GM12801 (cell line): ENCODE data around the gene TMEM178B.

Experiments
- TF ChIP-seq, protein P1 (sequence below): IDR thresholded peaks from one replicate; pipeline ENCODE4 v1.5.1; 2011; ENCODE audit warnings: control low read depth; ENCODE audit not compliant: insufficient read length; ENCODE audit errors: extremely low read depth

The TMEM178B gene

DNA sequence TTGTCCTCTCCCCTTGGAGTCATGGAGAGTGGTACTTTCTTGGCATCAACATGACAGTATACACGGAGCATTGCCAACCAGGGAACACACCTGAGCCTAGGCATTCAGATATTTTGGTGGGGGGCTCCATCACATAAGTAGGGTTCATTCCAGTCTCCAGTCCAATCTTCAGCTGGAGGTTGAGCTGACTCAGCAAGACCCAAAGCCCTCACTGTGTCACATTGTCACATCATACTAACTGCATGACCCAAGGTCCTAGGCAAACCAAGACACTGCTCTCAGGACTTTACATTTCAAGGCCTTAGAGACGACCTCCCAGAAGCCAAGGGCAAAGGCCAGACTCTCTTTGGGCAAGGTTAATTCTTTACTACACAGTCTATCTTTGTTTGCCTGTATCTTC lies 190.1 kb downstream of the TMEM178B start:
- TF ChIP-seq, protein P1, sequence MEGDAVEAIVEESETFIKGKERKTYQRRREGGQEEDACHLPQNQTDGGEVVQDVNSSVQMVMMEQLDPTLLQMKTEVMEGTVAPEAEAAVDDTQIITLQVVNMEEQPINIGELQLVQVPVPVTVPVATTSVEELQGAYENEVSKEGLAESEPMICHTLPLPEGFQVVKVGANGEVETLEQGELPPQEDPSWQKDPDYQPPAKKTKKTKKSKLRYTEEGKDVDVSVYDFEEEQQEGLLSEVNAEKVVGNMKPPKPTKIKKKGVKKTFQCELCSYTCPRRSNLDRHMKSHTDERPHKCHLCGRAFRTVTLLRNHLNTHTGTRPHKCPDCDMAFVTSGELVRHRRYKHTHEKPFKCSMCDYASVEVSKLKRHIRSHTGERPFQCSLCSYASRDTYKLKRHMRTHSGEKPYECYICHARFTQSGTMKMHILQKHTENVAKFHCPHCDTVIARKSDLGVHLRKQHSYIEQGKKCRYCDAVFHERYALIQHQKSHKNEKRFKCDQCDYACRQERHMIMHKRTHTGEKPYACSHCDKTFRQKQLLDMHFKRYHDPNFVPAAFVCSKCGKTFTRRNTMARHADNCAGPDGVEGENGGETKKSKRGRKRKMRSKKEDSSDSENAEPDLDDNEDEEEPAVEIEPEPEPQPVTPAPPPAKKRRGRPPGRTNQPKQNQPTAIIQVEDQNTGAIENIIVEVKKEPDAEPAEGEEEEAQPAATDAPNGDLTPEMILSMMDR: no peak

DNA sequence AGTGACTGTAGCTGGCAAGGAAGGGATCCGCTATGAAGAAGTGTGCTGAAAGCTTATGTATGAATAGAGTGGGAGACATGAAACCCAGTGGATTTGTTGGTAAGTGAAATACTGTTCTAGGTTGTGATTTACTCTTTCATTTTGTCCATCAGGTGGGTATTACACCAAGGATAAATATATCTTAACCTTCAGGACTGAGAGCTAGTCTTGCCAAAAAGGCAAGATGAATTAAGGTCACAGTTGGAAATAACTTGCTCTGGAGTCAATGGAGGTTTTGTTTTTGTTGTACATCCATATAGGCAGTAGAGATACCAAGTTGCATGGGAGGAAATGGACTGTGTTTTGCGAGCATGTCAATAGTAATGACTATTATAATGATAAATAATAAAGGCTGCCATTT lies 190.6 kb downstream of the TMEM178B start:
- TF ChIP-seq, protein P1: no peak

DNA sequence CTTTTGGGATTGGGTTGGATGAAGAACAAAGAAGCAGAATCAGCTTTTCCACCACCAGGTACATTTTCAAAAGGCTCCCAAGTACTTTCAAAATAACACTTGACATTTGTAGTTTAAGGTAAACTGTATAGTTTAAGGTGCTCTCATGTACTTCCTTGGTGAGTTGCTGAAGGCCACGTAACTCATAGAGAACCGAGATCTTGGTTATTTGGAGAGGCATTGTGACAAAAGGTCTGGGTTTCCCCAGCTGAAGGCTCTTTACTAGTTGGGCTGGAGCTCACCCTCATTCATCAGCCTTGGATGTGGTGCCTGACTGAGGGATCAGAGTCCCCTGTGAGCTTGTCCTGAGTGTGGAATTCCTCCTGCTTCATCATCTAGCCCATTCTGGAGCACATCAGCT lies 191.8 kb downstream of the TMEM178B start:
- TF ChIP-seq, protein P1: no peak

GRCh38 chr7:141268614-141269013 lies 194.8 kb downstream of the TMEM178B start:
- TF ChIP-seq, protein P1: no peak

GRCh38 chr7:141271451-141271850 lies 197.6 kb downstream of the TMEM178B start:
- TF ChIP-seq, protein P1: no peak

GRCh38 chr7:141272417-141272816 lies 198.6 kb downstream of the TMEM178B start:
- TF ChIP-seq, protein P1: no peak

DNA sequence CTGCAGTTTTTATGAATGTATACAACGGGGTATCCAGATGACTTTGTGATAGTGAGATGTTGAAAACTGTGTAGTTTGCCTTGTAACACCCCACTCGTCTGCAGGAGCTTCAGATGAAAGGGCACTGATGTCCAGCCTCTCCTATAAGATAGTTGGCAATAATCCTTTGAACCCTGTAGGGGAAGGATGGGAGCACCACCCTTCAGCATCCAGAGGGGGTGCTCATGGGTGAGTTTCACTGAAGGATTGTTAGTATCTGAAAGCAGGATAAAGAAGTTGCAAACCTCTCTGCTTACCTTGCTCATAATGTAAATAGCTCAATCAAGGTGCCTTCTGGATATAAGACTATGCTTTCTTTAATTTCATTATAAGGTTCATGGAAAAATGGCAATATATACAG lies 201.5 kb downstream of the TMEM178B start:
- TF ChIP-seq, protein P1: no peak

DNA sequence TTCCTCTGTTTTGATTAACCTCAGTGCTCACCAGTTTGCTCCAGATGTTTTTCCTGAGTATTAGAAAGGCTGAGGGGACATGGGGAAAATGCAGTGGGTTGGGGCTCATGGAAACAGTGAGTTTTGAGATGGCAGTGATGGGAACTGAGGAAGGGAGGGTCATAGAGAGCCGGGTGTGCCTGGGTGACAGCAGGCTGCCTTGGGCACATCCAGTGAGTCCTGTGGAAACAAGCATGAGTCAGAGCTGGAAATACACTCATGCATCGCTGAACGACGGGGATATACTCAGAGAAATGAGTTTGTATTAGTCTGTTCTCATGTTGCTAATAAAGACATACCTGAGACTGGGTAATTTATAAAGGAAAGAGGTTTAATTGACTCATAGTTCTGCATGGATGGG lies 202.2 kb downstream of the TMEM178B start:
- TF ChIP-seq, protein P1: no peak
